GM19023 (cell line): ENCODE measurements around the gene NRXN3.
"Not testable (repeated sequence)": the region's sequence is repeated elsewhere in the genome, so short reads cannot be mapped to it uniquely, and the experiment has no call there.

Experiments used
- ATAC-seq: cut with Tn5 transposase; IDR thresholded peaks from one replicate; pipeline ENCODE4 v1.9.1; 2021; ENCODE audit warnings: mild to moderate bottlenecking, moderate library complexity; ENCODE audit not compliant: unreplicated experiment

Gene NRXN3

DNA sequence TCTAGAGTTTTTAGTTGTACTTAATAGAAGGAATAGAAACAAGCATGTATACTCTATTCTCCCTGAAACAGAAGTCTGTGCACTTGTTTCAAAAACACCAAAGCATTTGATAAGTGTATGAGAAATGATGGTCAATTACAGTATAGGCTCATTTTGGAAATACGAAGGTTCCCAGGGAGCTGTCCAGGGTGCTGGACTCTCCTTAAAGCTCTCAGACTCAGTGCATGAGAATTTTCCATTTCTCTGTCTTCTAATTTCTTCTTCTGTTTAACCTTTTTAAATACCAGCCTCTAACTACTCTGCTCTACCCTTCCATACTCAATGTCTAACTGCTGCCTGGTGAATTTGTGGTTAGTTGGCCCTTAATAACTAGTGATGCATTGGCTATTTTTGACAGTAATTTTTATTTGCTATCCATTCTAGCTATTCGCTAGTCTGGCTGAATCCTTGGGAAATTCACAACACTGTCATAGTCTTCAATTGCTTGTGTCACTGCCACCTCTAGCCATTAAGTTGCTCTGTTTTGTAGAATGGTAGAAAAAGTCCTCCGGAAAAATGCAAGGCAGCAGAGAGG is 229.2 kb downstream of the NRXN3 start:
- ATAC-seq = no peak

DNA sequence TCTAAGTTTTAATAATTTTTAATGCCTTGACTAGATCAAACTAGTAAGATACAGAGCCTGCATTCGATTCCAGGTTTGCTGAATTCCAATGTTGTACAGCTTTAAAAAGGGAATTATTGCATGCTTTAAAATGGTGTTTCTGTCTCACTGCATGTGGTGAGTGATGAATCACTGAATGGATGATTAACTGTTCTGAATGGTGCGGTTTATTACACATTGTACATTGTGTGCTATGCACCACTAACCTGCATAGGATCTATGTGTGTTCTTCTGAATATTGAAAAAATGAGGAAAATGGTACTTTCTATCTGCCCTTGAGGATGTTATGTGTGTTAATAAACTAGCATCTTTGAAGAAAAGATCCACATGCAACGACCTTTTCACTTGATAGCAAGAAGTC is 231.7 kb downstream of the NRXN3 start:
- ATAC-seq = no peak

- no peak for ATAC-seq
These were observed 233.2 kb downstream of the NRXN3 start for GRCh38 chr14:78403278-78403815.

GRCh38 chr14:78405079-78405856 is 235.1 kb downstream of the NRXN3 start:
- ATAC-seq = no peak

DNA sequence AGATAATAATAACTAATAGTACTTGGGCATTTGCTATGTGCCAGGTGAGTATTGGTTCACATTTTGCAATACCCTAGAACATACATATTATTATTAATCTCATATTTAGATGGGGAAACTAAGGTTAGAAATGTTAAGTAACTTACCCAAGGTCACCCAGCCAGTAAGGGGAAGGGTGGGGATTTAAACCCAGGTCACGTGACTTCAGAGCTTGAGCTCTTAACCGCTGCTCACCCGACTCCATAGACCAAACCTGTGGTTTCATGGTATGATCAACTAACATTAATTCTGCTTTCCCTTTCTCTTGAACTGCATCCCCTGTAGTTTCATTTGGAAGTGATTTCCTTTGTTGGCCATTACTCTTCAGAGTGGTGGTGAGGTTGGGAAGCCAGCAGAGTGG is 242.3 kb downstream of the NRXN3 start:
- no peak for ATAC-seq

GRCh38 chr14:78414172-78414571 is 244.0 kb downstream of the NRXN3 start:
- no peak for ATAC-seq

DNA sequence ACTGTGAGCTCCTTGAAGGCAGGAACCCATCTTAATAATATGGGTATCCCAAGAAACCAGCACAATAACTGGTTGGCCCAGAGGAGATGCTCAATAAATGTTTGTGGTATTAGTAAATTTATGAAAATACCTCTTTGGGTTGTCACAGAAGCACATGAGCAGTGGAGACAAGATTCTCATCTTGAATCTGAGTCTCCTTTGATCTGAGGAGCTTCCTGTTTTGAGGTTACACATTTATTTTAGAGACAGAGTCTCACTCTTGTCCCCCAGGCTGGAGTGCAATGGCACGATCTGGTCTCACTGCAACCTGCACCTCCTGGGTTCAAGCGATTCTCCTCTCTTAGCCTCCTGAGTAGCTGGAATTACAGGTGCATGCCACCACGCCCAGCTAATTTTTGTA is 247.4 kb downstream of the NRXN3 start:
- ATAC-seq = no peak

DNA sequence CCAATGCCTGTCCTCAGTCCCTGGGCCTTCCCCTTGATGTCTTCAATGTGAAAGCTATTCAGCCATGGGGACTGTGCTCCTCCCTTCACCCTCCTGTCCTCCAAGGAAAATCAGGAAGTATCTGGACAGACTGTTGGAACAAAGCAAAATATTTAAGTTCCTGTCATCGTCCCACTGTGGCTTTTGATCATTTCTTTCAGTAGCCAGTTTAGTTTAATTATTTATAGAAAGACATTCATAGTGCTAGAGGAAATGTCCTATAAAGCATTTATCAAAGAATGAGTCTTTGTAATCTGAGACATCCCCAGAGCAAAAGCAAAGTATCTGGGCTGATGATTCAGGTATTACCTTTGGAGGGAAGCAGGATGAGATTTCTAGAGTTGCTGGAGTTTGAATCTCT is 254.1 kb downstream of the NRXN3 start:
- ATAC-seq = no peak

- no peak for ATAC-seq
These were observed 255.2 kb downstream of the NRXN3 start for GRCh38 chr14:78425330-78425729.

DNA sequence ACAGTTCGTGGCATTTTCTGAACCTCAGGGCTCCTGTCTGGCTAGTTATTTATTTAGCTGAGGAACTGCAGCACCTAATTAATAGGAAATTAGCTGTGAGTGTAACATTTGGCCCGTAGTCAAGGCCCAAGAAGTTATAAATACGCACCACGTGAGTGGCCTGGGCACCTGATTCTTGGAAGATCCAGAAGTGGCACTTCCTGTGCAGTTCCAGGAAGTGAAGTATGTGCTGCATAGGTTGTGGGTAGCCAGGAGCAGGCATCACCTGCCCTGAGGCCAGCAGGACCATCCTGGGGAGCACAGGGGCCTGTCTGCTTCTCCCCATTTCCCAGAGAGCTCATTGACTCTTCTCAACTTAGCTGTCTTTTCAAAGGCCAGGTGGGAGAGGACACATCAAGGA is 255.6 kb downstream of the NRXN3 start:
- no peak for ATAC-seq

- no peak for ATAC-seq
These were observed 261.9 kb downstream of the NRXN3 start for GRCh38 chr14:78432046-78432445.

GRCh38 chr14:78437448-78437847 is 267.3 kb downstream of the NRXN3 start:
- ATAC-seq = not testable (repeated sequence)

DNA sequence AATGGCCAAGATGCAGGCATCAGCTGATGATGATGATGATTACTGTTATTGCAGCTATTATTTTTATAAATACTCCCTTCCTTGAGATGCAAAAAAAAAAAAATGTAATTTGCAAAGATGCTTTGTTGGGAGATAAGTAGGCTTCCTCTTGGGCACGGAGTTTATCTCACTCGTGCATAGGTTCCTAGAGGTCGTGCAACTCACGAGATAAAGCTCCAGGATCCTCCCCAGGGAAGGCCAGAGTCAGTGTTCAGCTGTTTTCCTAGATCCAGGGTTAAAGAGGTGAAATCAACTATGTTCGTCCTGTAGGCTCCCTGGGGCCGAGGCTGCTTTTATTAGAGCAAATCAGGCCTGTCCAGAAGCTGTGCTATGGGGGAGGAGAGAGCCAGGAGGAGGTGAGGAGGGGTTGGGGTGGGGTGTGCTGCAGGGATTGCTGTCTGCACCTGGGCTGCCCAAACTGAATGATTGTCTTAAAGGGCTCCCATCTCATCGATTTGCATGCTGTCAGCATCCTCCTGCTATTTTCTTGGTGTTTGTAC is 270.3 kb downstream of the NRXN3 start:
- ATAC-seq = no peak

DNA sequence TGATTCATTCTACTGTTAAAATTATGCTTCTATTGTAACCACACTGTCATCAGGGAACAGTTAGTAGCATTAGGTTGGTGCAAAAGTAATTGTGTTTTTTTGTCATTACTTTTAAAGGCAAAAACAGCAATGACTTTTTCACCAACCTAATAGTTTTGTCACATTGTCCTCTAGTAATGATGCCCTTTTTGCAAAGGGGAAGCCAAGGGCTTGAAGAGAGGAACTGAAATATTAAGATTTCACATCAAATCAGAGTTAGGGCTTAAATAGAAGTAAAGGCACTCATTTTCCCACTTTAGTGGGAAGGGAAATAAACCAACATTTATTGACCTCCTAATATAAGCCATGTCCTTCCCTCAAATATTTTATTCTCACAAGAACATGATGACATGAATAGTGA is 273.7 kb downstream of the NRXN3 start:
- no peak for ATAC-seq

DNA sequence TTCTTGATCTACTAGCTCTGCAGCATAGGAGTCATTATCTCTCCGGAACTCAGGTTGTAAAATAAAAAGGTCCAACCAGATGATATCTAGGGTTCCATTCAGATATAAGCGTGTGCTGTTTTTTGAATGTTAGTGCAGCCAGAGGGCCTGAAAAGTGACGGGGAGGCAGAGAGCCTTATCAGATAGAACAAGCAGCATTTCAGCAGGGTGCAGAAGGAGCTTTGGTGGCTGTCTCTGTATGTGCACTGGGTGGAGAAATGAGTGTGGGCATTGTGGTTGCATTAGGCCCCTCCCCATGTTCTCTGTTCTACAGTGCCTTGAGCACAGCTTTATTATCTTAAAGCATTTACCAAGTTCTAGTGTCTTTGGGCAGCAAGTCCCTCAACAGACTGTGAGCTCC is 275.1 kb downstream of the NRXN3 start:
- no peak for ATAC-seq

DNA sequence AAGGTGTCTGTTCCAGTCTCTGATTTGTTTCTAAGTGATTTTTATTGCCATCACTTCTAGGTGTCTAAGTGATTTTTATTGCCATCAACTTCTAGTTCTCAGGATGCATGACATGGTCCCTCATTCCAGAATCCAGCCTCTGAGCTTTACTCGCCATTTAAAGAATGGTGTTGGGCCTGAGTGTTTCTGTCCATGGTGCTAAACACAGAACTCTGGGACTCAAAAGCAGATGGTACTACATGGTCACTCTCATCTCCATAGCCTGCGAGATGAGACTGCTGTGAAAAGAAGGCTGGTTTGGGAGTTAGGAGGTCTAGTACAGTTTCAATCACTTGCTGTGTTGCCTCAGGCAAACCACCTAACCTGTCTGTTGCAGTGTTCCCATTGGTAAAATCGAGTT is 276.6 kb downstream of the NRXN3 start:
- ATAC-seq = no peak

GRCh38 chr14:78448164-78449094 is 278.3 kb downstream of the NRXN3 start:
- peak; percentile 85 for ATAC-seq

GRCh38 chr14:78450669-78451318 is 280.6 kb downstream of the NRXN3 start:
- ATAC-seq = no peak

GRCh38 chr14:78451319-78451695 is 281.1 kb downstream of the NRXN3 start:
- no peak for ATAC-seq

DNA sequence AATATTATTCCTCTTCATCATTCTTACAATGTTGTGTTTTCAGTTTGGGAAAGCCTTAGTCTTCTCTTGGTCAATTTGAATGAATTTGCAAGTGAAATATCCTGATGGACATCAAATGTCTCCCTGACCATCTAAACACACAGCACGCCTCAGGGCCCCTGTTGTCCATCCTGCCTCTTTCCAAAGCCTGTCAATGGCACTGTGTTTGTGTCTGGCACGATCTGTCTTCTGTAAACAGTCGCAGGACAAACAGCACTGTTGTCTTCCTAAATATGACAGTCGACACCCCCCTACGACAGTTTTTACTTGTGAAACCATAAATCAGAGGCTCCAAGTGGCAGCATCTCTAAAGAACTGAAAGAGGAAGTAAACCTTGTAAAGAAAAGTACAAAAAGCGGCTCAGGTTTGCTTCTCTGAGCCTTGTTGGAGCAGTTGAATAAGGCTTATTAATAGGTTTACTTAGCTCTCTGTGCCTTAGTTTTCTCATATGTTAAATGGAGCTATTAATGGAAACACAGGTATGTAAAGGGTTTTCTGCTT is 285.8 kb downstream of the NRXN3 start:
- ATAC-seq = no peak
